Upper lobe of left lung (tissue), 4 donors: ENCODE data around the gene EYA4.

Source experiments
- CTCF ChIP-seq, 6 experiments: fragments of 450-650 bp in 4 of 6; fragments of 200-600 bp in 2 of 6; sonication (generic) in 2 of 6; IDR thresholded peaks; one replicate each; pipeline ENCODE4 v1.5.1; 2016 to 2019; ENCODE audit warnings: antibody characterized with exemption in 6 of 6
- POLR2A ChIP-seq, 4 donors: fragments of 450-650 bp; IDR thresholded peaks; one replicate each; pipeline ENCODE4 v1.5.1; 2016 to 2017; ENCODE audit warnings: antibody characterized with exemption in 4 of 4, mild to moderate bottlenecking in 2 of 4
- POLR2AphosphoS5 ChIP-seq, 2 donors: sonication (generic); formaldehyde crosslinking; IDR thresholded peaks; one replicate each; pipeline ENCODE4 v1.5.1; 2017; ENCODE audit warnings: antibody characterized with exemption in 2 of 2

GRCh38 chr6:133426038-133426437 is 184.9 kb downstream of the EYA4 start:
- TF ChIP-seq CTCF (IDR thresholded peaks at IDR 0.05) = no peak
- no peak for TF ChIP-seq POLR2A (IDR thresholded peaks at IDR 0.05)
- TF ChIP-seq POLR2AphosphoS5 (IDR thresholded peaks at IDR 0.05) = no peak
